Measurements from ENCODE around the gene KIF3B.
A peak's percentile ranks its signal among the peaks of the same experiment; 100 is the strongest.
"Not testable (repeated sequence)": the region's sequence is repeated elsewhere in the genome, so short reads cannot be mapped to it uniquely, and the experiment has no call there.

The KIF3B gene

GRCh38 chr20:32357869-32358631 lies 80.6 kb downstream of the KIF3B start, which contains the start of gene ASXL1:
Gene ASXL1, plus strand, starts transcription at chr20:32358331. Its CDS starts 445 bp downstream, at chr20:32358776.
- peak; percentile 97 for DNase-seq

- no peak for DNase-seq
Observed at GRCh38 chr20:32358632-32358882, 81.1 kb downstream of the KIF3B start.

- peak; percentile 86 for DNase-seq
Observed at GRCh38 chr20:32358883-32359632, 81.6 kb downstream of the KIF3B start.

- DNase-seq = no peak
Observed at GRCh38 chr20:32359633-32360332, 82.3 kb downstream of the KIF3B start.

- DNase-seq = no peak
Observed at GRCh38 chr20:32360333-32360634, 82.8 kb downstream of the KIF3B start.

GRCh38 chr20:32362901-32363364 lies 85.5 kb downstream of the KIF3B start:
- no peak for DNase-seq

- DNase-seq = no peak
Observed at GRCh38 chr20:32363492-32363891, 86.0 kb downstream of the KIF3B start.

- DNase-seq = no peak
Observed at GRCh38 chr20:32364554-32365208, 87.2 kb downstream of the KIF3B start.

GRCh38 chr20:32365564-32365963 lies 88.1 kb downstream of the KIF3B start:
- no peak for DNase-seq

GRCh38 chr20:32366380-32366779 lies 88.9 kb downstream of the KIF3B start:
- DNase-seq = no peak

- DNase-seq = no peak
Observed at GRCh38 chr20:32368323-32368722, 90.9 kb downstream of the KIF3B start.

GRCh38 chr20:32368925-32369324 lies 91.5 kb downstream of the KIF3B start:
- DNase-seq = no peak

GRCh38 chr20:32370897-32371296 lies 93.4 kb downstream of the KIF3B start:
- DNase-seq = no peak

GRCh38 chr20:32378461-32378860 lies 101.0 kb downstream of the KIF3B start:
- no peak for DNase-seq

GRCh38 chr20:32380037-32380436 lies 102.6 kb downstream of the KIF3B start:
- DNase-seq = not testable (repeated sequence)

- DNase-seq = no peak
Observed at GRCh38 chr20:32380745-32381144, 103.3 kb downstream of the KIF3B start.

GRCh38 chr20:32382102-32382950 lies 104.9 kb downstream of the KIF3B start:
- no peak for DNase-seq

- DNase-seq = not testable (repeated sequence)
Observed at GRCh38 chr20:32383441-32383840, 106.0 kb downstream of the KIF3B start.

Data from stimulated activated CD8-positive, alpha-beta memory T cell treated with anti-CD3 and anti-CD28 coated beads, Interleukin-4, amount 100 ng/mL, for 48 hours (primary cell).